GM10248 (cell line): Measurements from ENCODE around the gene ALOX5.

Experiments
- CTCF ChIA-PET: fragments of 300-600 bp; sonication (Branson Sonifier 250); formaldehyde crosslinking; extraction: SDS; loops from one replicate; lab custom pipeline; 2021; ENCODE audit warnings: antibody characterized with exemption; lab: Yijun Ruan, JAX
- POLR2A ChIA-PET: fragments of 350-650 bp; sonication (Branson Sonifier 250); formaldehyde crosslinking; extraction: SDS; loops from one replicate; lab custom pipeline; 2020; ENCODE audit warnings: antibody characterized with exemption; lab: Yijun Ruan, JAX
- DNase-seq: peaks from one replicate; pipeline ENCODE4 v3.0.0; 2012; ENCODE audit errors: extremely low spot score
- CTCF ChIP-seq: IDR thresholded peaks from 2 replicates; pipeline ENCODE4 v1.5.1; 2012; ENCODE audit warnings: mild to moderate bottlenecking, low read depth; ENCODE audit errors: extremely low read depth, missing control alignments, control extremely low read depth

The ALOX5 gene

GRCh38 chr10:45491061-45491460, 117.0 kb downstream of the ALOX5 start:
- TF ChIP-seq CTCF: no peak
- POLR2A ChIA-PET: no interaction called here
- no peak for DNase-seq
- CTCF ChIA-PET: no interaction called here
